PFSK-1 (cell line): ENCODE results near the gene PLXNA1.

Source experiments
- POLR2AphosphoS5 ChIP-seq: IDR thresholded peaks from 2 replicates; pipeline ENCODE4 v1.6.1; 2012; ENCODE audit warnings: low read depth, mild to moderate bottlenecking, control low read depth, low read length, moderate library complexity
- SIN3A ChIP-seq: IDR thresholded peaks from 2 replicates; pipeline ENCODE4 v1.6.1; 2012; ENCODE audit warnings: mild to moderate bottlenecking, low read length, moderate library complexity, borderline replicate concordance; ENCODE audit not compliant: insufficient read depth
- TF ChIP-seq, protein P1 (sequence below), 2 experiments: IDR thresholded peaks; 2 replicates each; pipeline versions ENCODE4 v1.6.1 to v1.8.0; 2011 to 2012; ENCODE audit warnings: low read depth in 2 of 2, low read length in 2 of 2, control low read depth in 1 of 2, inconsistent platforms in 1 of 2, mild to moderate bottlenecking in 1 of 2, moderate library complexity in 1 of 2; ENCODE audit not compliant: insufficient read depth in 1 of 2

DNA sequence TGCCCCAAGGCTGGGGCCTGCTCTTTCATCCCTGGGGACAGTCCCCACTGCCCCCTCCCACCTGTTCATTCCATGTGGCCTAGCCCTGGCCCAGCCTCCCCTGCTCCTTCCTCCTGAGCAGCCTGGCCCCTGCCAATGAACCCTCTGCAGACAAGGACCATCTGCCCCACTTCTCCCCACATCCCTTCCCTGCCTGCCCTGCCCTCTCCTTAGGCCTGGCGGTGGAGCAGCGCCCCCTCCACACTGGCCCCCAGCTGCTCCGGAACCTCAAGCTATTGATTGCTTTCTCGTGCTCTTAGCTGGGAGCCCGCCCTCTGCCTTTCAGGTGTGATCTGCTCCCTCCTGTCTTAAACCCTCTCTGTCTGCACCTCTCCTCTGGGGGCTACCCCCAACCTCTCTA lies 8.0 kb downstream of the PLXNA1 start:
- TF ChIP-seq SIN3A, result no peak
- no peak for TF ChIP-seq POLR2AphosphoS5
- TF ChIP-seq, protein P1, sequence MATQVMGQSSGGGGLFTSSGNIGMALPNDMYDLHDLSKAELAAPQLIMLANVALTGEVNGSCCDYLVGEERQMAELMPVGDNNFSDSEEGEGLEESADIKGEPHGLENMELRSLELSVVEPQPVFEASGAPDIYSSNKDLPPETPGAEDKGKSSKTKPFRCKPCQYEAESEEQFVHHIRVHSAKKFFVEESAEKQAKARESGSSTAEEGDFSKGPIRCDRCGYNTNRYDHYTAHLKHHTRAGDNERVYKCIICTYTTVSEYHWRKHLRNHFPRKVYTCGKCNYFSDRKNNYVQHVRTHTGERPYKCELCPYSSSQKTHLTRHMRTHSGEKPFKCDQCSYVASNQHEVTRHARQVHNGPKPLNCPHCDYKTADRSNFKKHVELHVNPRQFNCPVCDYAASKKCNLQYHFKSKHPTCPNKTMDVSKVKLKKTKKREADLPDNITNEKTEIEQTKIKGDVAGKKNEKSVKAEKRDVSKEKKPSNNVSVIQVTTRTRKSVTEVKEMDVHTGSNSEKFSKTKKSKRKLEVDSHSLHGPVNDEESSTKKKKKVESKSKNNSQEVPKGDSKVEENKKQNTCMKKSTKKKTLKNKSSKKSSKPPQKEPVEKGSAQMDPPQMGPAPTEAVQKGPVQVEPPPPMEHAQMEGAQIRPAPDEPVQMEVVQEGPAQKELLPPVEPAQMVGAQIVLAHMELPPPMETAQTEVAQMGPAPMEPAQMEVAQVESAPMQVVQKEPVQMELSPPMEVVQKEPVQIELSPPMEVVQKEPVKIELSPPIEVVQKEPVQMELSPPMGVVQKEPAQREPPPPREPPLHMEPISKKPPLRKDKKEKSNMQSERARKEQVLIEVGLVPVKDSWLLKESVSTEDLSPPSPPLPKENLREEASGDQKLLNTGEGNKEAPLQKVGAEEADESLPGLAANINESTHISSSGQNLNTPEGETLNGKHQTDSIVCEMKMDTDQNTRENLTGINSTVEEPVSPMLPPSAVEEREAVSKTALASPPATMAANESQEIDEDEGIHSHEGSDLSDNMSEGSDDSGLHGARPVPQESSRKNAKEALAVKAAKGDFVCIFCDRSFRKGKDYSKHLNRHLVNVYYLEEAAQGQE (IDR thresholded peaks at IDR 0.05; ENCODE audit: insufficient read depth in 1 of 2, low read depth in 2 of 2, low read length in 2 of 2), result no peak
